Brain microvascular endothelial cell (primary cell): ENCODE data around the gene CCR9.

Source experiments
- DNase-seq: peaks from one replicate; pipeline ENCODE4 v3.0.0-alpha.2; 2020
- H3K27ac ChIP-seq: fragments of 250-450 bp; sonication (Bioruptor Pico); 2 replicates; pipeline ENCODE4 v1.5.1; 2020; ENCODE audit warnings: mild to moderate bottlenecking, moderate library complexity
- H3K27me3 ChIP-seq: fragments of 250-450 bp; sonication (Bioruptor Pico); replicated peaks from 2 replicates; pipeline ENCODE4 v1.5.1; 2020; ENCODE audit warnings: mild to moderate bottlenecking
- H3K36me3 ChIP-seq: fragments of 250-450 bp; sonication (Bioruptor Pico); replicated peaks from 2 replicates; pipeline ENCODE4 v1.5.1; 2020; ENCODE audit warnings: mild to moderate bottlenecking
- H3K4me3 ChIP-seq: 2 replicates; pipeline ENCODE4 v1.5.1; 2011; ENCODE audit warnings: low read depth, mild to moderate bottlenecking, control low read depth, low read length, moderate library complexity
- in situ Hi-C: cut with HindIII; loops from 2 replicates; pipeline ENCODE4 v1.10.0; 2017; ENCODE audit warnings: low sequenced_read_pairs, low pct_ligation_motif_present
- TF ChIP-seq, protein P1 (sequence below): IDR thresholded peaks from 2 replicates; pipeline ENCODE4 v1.5.1; 2011; ENCODE audit warnings: low read depth, mild to moderate bottlenecking, moderate library complexity, low read length, control low read depth, inconsistent platforms; ENCODE audit errors: missing control alignments

Gene CCR9

DNA sequence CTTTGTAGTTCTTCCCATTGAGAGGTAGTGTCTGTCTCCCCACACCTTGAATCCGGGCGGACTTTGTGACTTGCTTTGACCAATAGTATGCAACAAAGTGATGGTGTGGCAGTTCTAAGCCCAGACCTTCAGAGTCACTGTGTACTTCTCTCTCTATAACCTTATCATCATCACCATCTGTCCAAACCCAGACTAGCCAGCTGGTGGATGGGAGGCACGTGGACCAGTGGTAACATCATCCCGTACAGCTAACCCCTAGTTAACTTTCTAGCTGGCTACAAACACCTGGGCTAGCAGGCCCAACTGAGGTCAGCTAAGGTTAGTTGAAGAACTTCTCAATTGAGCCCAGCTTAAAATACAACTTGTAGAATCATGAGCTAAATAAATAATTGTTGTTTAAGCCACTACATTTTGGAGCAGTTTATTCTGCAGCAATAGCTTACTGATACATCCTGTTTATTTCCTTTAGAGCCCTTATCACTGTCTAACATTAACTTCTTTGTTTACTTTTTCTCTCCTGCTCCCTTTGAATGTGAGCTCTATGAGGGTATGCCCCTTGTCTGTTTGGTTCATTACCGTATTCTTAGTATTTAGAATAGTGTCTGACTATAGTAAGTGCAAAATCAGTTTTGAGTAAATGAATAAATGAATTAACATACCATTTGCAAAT lies 11.5 kb upstream of the CCR9 start:
- no peak for DNase-seq
- in situ Hi-C loops: no loop called here
- TF ChIP-seq, protein P1, sequence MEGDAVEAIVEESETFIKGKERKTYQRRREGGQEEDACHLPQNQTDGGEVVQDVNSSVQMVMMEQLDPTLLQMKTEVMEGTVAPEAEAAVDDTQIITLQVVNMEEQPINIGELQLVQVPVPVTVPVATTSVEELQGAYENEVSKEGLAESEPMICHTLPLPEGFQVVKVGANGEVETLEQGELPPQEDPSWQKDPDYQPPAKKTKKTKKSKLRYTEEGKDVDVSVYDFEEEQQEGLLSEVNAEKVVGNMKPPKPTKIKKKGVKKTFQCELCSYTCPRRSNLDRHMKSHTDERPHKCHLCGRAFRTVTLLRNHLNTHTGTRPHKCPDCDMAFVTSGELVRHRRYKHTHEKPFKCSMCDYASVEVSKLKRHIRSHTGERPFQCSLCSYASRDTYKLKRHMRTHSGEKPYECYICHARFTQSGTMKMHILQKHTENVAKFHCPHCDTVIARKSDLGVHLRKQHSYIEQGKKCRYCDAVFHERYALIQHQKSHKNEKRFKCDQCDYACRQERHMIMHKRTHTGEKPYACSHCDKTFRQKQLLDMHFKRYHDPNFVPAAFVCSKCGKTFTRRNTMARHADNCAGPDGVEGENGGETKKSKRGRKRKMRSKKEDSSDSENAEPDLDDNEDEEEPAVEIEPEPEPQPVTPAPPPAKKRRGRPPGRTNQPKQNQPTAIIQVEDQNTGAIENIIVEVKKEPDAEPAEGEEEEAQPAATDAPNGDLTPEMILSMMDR: no peak
- peaks cover 2% of the 10 kb centered on the region for H3K27me3 ChIP-seq
- no peak overlapping the region for H3K27ac ChIP-seq
- H3K4me3 ChIP-seq: no peak overlapping the region
- H3K36me3 ChIP-seq: no peaks in the 10 kb centered on the region

DNA sequence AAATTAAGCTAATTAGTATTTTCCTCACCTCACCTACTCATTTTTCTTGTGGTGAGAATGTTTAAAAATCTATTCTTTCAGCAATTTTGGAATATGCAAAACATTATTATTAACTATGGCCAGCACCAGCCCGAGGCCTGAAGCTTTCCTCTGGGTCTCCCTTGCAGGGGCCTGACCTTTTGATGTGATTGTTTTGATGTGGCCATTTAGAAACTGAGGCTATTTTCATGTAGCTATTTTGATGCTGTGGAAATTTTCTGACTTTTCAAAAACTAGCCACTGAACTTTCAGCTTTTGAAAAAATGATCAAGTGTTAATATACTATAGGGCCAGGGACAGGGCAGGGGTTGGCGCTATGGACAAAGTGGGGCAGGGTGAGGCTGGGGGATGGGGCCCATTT lies 8.2 kb upstream of the CCR9 start:
- Histone ChIP-seq H3K27me3 (no peaks in the 10 kb centered on the region), H3K27ac (no peak overlapping the region), H3K4me3 (no peak overlapping the region), H3K36me3 (no peaks in the 10 kb centered on the region)
- TF ChIP-seq, protein P1: no peak
- DNase-seq: no peak
- in situ Hi-C loops: no loop called here

DNA sequence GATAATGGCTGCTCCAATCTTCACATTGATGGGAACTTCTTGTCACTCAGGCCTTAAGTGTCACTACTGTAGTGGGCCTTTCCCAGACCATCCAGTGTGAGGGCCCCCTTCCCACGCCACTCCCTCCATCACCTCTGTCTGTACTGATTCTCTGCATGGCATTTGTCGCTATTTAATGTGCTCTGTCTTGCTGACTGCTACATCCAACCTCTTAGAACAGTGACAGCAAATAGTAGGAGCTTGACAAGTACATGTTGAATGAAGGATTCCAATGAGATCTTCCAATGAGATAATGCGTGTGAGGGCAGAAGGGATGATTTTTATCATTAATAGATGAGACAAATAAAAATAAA lies 5.6 kb upstream of the CCR9 start:
- no peak for DNase-seq
- H3K27me3 ChIP-seq: no peaks in the 10 kb centered on the region
- in situ Hi-C loops: no loop called here
- no peak overlapping the region for H3K4me3 ChIP-seq
- no peaks in the 10 kb centered on the region for H3K36me3 ChIP-seq
- TF ChIP-seq, protein P1: no peak
- no peak overlapping the region for H3K27ac ChIP-seq

DNA sequence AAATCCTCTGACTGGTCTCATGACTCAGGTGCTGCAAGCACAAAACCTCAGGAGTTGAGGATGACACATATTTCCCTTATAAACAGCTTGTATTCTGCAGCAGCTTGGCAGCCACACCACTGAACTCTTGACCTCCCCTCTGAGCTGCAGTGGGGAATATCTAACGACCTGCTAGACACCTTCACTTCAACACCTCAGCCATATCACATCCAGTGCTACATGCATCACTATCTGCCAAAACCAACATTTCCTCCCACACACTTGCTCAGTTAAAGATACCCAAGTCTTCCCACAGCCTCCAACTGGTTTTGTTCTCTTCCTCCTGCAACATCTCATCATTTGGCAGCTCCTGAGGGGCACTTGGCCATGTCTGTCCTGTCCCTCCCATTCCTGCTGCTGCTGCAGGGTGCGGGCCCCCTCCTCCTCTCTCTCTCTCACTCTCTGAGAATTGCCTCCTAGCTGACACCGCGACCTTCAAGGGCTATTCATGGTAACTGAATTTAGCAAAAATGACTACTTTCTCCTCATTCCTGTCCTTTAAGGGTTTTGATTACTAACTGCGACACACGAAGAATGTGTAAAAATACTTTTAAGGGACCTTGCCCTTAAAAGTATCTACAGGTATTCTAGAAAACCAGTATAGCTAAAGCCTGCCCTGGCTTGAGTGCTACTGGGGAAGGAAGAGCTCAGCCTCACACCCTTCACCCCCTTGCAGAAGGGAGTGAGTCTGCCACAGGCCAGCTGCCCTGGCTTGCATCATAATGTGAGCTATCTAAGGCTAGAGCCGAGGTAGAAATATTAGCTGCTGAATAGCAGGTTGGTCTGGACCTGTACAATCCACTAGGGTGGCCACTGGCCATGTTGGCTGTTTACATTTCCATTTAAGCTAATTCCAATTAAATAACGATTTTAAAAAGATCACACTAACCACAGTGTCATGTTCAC lies 5.0 kb upstream of the CCR9 start:
- Histone ChIP-seq H3K27me3 (no peaks in the 10 kb centered on the region), H3K36me3 (no peaks in the 10 kb centered on the region), H3K4me3 (no peak overlapping the region), H3K27ac (no peak overlapping the region)
- DNase-seq: peak; percentile 3
- in situ Hi-C loops: no loop called here
- TF ChIP-seq, protein P1: no peak

DNA sequence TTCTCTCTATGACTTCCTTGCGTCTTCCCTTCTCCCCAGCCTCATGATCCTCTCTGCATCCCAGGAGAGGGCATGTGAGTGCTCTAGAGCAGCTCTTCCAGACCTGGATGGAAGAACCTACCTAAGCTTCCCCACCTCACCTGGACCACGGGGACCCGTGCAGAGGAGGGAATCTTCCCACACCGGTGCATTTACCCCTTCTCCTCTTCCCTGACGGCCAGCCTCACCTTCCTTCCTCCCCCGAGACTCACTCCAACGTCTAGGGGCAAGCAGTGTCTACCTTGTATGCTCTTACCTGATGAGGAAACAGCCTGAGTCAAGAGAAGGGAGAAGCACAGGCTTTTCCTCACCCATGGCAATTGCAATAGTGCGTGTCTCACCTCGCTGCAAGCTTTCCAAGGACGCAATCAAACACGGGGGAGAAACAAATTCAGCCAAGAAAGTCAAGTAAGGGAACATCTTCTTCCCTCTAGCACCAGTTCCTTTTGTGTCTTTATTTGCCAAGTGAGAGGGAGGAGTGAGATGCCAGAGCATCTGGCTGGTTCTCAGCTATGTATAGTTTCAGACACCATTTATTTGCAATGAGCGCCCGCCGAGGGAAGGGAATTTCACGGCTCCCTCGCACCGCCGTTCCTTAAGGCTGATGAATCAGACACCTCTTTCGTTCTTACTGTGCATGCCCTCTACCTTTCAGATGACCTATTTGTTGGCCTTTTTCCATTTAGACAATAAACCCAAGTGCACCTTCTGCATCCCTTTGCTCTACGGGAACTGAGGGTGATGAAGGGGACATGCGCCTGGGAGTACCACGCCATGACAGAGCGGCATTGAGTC lies 1.8 kb upstream of the CCR9 start:
- TF ChIP-seq, protein P1: no peak
- H3K27me3 ChIP-seq: no peaks in the 10 kb centered on the region
- H3K27ac ChIP-seq: no peak overlapping the region
- no peak overlapping the region for H3K4me3 ChIP-seq
- no peaks in the 10 kb centered on the region for H3K36me3 ChIP-seq
- DNase-seq: no peak
- in situ Hi-C loops: no loop called here
